ENCODE data around the gene ANKRD23.

ANKRD23 gene

GRCh38 chr2:96822786-96823185 lies 21.0 kb downstream of the ANKRD23 start:
- no peaks in the 10 kb centered on the region for H3K9me3 ChIP-seq
- no peaks in the 10 kb centered on the region for H3K4me1 ChIP-seq
- H3K36me3 ChIP-seq: no peaks in the 10 kb centered on the region
- no peak overlapping the region for H3K4me3 ChIP-seq (ENCODE audit: low read depth, low read length)
- TF ChIP-seq, protein P1, sequence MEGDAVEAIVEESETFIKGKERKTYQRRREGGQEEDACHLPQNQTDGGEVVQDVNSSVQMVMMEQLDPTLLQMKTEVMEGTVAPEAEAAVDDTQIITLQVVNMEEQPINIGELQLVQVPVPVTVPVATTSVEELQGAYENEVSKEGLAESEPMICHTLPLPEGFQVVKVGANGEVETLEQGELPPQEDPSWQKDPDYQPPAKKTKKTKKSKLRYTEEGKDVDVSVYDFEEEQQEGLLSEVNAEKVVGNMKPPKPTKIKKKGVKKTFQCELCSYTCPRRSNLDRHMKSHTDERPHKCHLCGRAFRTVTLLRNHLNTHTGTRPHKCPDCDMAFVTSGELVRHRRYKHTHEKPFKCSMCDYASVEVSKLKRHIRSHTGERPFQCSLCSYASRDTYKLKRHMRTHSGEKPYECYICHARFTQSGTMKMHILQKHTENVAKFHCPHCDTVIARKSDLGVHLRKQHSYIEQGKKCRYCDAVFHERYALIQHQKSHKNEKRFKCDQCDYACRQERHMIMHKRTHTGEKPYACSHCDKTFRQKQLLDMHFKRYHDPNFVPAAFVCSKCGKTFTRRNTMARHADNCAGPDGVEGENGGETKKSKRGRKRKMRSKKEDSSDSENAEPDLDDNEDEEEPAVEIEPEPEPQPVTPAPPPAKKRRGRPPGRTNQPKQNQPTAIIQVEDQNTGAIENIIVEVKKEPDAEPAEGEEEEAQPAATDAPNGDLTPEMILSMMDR (IDR thresholded peaks at IDR 0.05; ENCODE audit: low read depth, low read length): no peak
- DNase-seq: no peak
- H3K27me3 ChIP-seq: no peaks in the 10 kb centered on the region

DNA sequence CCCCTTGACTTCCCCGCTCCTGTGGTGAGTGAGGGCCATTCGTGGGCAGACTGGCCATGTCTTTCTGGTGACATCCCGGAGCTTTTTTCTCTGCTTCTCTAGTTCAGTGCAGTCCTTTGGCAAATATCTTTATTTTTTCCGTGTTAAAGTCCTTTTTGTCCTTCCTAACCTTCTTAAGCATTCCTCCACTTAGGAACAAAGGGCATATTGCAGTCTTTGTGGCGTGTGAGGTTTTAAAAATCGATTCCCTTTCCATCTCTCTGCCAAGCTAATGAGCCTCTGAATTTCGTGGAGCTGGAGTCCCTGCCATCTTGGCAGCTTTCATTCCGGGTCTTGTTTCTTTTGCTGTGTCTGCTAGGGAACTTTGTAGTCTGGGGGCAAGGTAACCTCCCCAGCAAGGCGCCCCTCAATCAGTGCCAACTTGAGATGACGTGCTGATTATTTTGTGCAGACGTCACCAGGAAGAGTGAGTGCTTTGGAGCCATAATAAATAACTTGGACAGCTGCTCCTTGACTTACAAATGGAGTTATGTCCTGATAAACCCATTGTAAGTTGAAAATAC lies 22.6 kb downstream of the ANKRD23 start:
- Histone ChIP-seq H3K36me3 (no peaks in the 10 kb centered on the region), H3K4me1 (no peaks in the 10 kb centered on the region), H3K4me3 (ENCODE audit: low read depth, low read length) (no peak overlapping the region), H3K9me3 (no peaks in the 10 kb centered on the region), H3K27me3 (no peaks in the 10 kb centered on the region)
- no peak for DNase-seq
- TF ChIP-seq, protein P1 (IDR thresholded peaks at IDR 0.05; ENCODE audit: low read depth, low read length): no peak

GRCh38 chr2:96819876-96820511 lies 23.8 kb downstream of the ANKRD23 start:
- no peaks in the 10 kb centered on the region for H3K36me3 ChIP-seq
- H3K4me1 ChIP-seq: no peaks in the 10 kb centered on the region

GRCh38 chr2:96819128-96819875 lies 24.5 kb downstream of the ANKRD23 start:
- Histone ChIP-seq H3K27me3 (no peaks in the 10 kb centered on the region), H3K4me3 (ENCODE audit: low read depth, low read length) (peak overlapping the region; percentile 11; the same call in 1 of the 2 replicates), H3K9me3 (no peaks in the 10 kb centered on the region), H3K36me3 (no peaks in the 10 kb centered on the region), H3K4me1 (no peaks in the 10 kb centered on the region)
- DNase-seq: peak; percentile 55
- TF ChIP-seq, protein P1 (IDR thresholded peaks at IDR 0.05; ENCODE audit: low read depth, low read length): no peak

More at GRCh38 chr2:96819876-96820511, 23.8 kb downstream of the ANKRD23 start:
- Histone ChIP-seq H3K9me3 (no peaks in the 10 kb centered on the region), H3K4me3 (ENCODE audit: low read depth, low read length) (no peak overlapping the region), H3K27me3 (no peaks in the 10 kb centered on the region)
- TF ChIP-seq, protein P1 (IDR thresholded peaks at IDR 0.05; ENCODE audit: low read depth, low read length): no peak
- no peak for DNase-seq

- TF ChIP-seq, protein P1 (IDR thresholded peaks at IDR 0.05; ENCODE audit: low read depth, low read length): no peak
- Histone ChIP-seq H3K4me1 (no peaks in the 10 kb centered on the region), H3K27me3 (no peaks in the 10 kb centered on the region), H3K36me3 (no peaks in the 10 kb centered on the region), H3K4me3 (ENCODE audit: low read depth, low read length) (peak overlapping the region; percentile 65), H3K9me3 (no peaks in the 10 kb centered on the region)
- DNase-seq: no peak
Measured at GRCh38 chr2:96817882-96818281, 25.9 kb downstream of the ANKRD23 start.

Measured in BE2C (cell line).